ENCODE measurements around the gene NANP. TPM values are rescaled to one million over a fixed set of nuclear protein-coding genes. Genes with fewer than 3 reads are reported as not detected.
A peak's percentile ranks its signal among the peaks of the same experiment; 100 is the strongest.

NANP gene
- total and polyA plus RNA-seq, 9 of the 15 experiments (the other 6 are each of a cell fraction or from before 2014, with no cell fraction given) = 5.4 to 8.4 (median 6.9) TPM

GRCh38 chr20:25623736-25624499, at the start of gene NANP (continued):
- no peak for TF ChIP-seq ATF3 (IDR thresholded peaks at IDR 0.05)
- TF ChIP-seq ATF3 (CRISPR knock-in tag; conservative IDR thresholded peaks at IDR 0.05) = no peak
- peak; percentile 81 to 91 for TF ChIP-seq E2F6 (IDR thresholded peaks at IDR 0.05; ENCODE audit: borderline replicate concordance in 1 of 2, extremely low read depth in 1 of 2, insufficient read depth in 1 of 2, insufficient read length in 1 of 2, low read depth in 1 of 2, low read length in 1 of 2, poor library complexity in 1 of 2, severe bottlenecking in 1 of 2)
- no peak for TF ChIP-seq PRMT5 (CRISPR knock-in tag; IDR thresholded peaks at IDR 0.05)
- no peak for TF ChIP-seq SMAD3 (CRISPR knock-in tag; conservative IDR thresholded peaks at IDR 0.05)
- TF ChIP-seq NFIX (CRISPR knock-in tag; IDR thresholded peaks at IDR 0.05; ENCODE audit: low read depth) = no peak
- TF ChIP-seq ZKSCAN8 (CRISPR knock-in tag; IDR thresholded peaks at IDR 0.05) = no peak
- TF ChIP-seq ZNF695 (CRISPR knock-in tag; IDR thresholded peaks at IDR 0.05) = no peak
- no peak for TF ChIP-seq ZBTB11 (CRISPR knock-in tag; IDR thresholded peaks at IDR 0.05)
- TF ChIP-seq CXXC5 (CRISPR knock-in tag; IDR thresholded peaks at IDR 0.05) = peak; percentile 64
- peak; percentile 61 for TF ChIP-seq E2F8 (IDR thresholded peaks at IDR 0.05; ENCODE audit: low read depth, partially characterized antibody)
- TF ChIP-seq KDM5B (IDR thresholded peaks at IDR 0.05; ENCODE audit: insufficient replicate concordance, low read depth, low read length) = peak; percentile 94
- no peak for TF ChIP-seq DPF2 (IDR thresholded peaks at IDR 0.05)
- TF ChIP-seq HDAC8 (tag; IDR thresholded peaks at IDR 0.05) = no peak
- peak; percentile 21; the same call in 1 of the 2 replicates for TF ChIP-seq GTF2E2 (tag; IDR thresholded peaks at IDR 0.05)
- no peak for TF ChIP-seq ELK3 (CRISPR knock-in tag; IDR thresholded peaks at IDR 0.05)
- no peak for TF ChIP-seq EHMT2 (IDR thresholded peaks at IDR 0.05)
